ENCODE data around the gene VAMP1.

DNA sequence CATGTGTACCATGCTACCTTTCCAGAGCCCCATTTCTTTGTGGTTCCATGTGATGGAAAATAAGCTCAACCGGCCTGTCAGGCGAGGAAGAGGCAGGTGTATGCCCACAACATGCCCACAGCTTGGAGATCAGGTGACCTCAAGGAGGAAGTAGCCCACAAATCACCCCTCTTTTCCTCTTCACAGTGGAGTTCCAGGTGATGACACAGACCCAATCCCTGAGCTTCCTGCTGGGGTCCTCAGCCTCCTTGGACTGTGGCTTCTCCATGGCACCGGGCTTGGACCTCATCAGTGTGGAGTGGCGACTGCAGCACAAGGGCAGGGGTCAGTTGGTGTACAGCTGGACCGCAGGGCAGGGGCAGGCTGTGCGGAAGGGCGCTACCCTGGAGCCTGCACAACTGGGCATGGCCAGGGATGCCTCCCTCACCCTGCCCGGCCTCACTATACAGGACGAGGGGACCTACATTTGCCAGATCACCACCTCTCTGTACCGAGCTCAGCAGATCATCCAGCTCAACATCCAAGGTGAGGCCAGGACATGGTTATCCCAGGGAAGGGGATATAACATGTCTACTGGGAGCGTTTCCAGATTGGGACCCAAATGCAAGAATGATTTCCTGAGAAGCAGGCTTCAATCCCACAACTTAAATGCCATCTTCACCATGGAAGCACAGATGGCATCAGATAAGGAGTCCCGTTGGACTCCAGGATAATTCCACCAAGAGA is 13.1 kb downstream of the VAMP1 start:
- no peak for TF ChIP-seq CTCF (conservative IDR thresholded peaks at IDR 0.05; ENCODE audit: low read depth in 2 of 2)
- no peak for TF ChIP-seq POLR2AphosphoS5 (IDR thresholded peaks at IDR 0.05; ENCODE audit: low read depth)
- TF ChIP-seq EZH2 (IDR thresholded peaks at IDR 0.05; ENCODE audit: low read depth, unreplicated experiment): no peak
- TF ChIP-seq ZNF331 (CRISPR knock-in tag; IDR thresholded peaks at IDR 0.05; ENCODE audit: low read depth): no peak
- TF ChIP-seq EZH2phosphoT487 (IDR thresholded peaks at IDR 0.05; ENCODE audit: unreplicated experiment): no peak
- TF ChIP-seq, protein P1, sequence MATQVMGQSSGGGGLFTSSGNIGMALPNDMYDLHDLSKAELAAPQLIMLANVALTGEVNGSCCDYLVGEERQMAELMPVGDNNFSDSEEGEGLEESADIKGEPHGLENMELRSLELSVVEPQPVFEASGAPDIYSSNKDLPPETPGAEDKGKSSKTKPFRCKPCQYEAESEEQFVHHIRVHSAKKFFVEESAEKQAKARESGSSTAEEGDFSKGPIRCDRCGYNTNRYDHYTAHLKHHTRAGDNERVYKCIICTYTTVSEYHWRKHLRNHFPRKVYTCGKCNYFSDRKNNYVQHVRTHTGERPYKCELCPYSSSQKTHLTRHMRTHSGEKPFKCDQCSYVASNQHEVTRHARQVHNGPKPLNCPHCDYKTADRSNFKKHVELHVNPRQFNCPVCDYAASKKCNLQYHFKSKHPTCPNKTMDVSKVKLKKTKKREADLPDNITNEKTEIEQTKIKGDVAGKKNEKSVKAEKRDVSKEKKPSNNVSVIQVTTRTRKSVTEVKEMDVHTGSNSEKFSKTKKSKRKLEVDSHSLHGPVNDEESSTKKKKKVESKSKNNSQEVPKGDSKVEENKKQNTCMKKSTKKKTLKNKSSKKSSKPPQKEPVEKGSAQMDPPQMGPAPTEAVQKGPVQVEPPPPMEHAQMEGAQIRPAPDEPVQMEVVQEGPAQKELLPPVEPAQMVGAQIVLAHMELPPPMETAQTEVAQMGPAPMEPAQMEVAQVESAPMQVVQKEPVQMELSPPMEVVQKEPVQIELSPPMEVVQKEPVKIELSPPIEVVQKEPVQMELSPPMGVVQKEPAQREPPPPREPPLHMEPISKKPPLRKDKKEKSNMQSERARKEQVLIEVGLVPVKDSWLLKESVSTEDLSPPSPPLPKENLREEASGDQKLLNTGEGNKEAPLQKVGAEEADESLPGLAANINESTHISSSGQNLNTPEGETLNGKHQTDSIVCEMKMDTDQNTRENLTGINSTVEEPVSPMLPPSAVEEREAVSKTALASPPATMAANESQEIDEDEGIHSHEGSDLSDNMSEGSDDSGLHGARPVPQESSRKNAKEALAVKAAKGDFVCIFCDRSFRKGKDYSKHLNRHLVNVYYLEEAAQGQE (IDR thresholded peaks at IDR 0.05; ENCODE audit: unreplicated experiment): no peak
- TF ChIP-seq ZNF114 (CRISPR knock-in tag; IDR thresholded peaks at IDR 0.05): no peak
- TF ChIP-seq ETS1 (IDR thresholded peaks at IDR 0.05): no peak
- TF ChIP-seq JUNB (IDR thresholded peaks at IDR 0.05; ENCODE audit: unreplicated experiment): no peak

All from GM23338 (cell line).